SK-MEL-5 (cell line): Measurements from ENCODE around the gene PITX1. TPM values are rescaled to one million over a fixed set of nuclear protein-coding genes. Genes with fewer than 3 reads are reported as not detected.

Source experiments
- DNase-seq: peaks from one replicate; pipeline ENCODE4 v3.0.0-alpha.2; 2016; ENCODE audit warnings: low read depth, low spot score
- in situ Hi-C: cut with HindIII; loops from 2 replicates; pipeline ENCODE4 v1.10.0; 2016; ENCODE audit warnings: low sequenced_read_pairs, high pct_unique_total_duplicates, low pct_unique_long_range_greater_than_20kb
- total RNA-seq: library from RNA; depleted of rRNA; stranded (reverse); fragments of >200 nt; shearing (Covaris generic); gene quantifications from 2 replicates; pipeline ENCODE4 v1.2.3, GENCODE V29; 2014

Gene PITX1
- total RNA-seq, 1 experiment from 2014 or later = 0.18 TPM

DNA sequence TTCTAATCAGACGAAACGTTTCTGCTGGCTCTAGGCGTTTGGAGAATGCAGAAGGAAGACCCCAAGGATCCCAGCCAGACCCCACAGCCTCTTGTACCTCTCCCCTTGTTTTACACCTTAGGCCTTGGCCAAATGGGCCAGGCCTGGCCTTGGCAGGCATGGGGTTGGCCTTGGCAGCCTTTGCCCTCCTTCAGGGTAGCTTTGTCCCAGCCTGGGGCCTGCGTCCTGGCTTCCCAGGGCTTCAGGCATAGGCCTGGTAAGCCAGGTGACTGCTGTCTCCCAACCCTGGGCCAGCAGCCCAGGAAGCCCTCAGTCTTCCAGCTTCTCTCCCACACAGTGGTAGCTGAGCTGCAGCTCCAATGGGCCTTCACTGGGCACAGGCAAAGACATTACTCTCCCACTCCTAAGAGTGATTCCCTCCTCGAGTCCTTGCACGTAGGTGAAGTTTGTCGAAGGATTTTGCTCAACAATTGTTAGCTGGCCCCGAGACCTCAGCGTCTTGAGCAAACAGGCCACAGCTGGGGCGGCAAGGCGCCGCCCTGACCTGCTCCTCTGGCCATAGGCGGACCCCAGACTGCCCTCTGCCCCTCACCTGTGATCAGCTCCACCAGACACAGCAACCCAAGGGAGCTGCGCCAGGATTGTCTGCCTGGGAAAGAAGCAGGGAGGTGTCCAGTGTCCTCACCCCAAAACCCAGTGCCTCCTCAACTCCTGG, 1.1 kb upstream of the PITX1 start:
- in situ Hi-C loops = no loop called here
- no peak for DNase-seq

DNA sequence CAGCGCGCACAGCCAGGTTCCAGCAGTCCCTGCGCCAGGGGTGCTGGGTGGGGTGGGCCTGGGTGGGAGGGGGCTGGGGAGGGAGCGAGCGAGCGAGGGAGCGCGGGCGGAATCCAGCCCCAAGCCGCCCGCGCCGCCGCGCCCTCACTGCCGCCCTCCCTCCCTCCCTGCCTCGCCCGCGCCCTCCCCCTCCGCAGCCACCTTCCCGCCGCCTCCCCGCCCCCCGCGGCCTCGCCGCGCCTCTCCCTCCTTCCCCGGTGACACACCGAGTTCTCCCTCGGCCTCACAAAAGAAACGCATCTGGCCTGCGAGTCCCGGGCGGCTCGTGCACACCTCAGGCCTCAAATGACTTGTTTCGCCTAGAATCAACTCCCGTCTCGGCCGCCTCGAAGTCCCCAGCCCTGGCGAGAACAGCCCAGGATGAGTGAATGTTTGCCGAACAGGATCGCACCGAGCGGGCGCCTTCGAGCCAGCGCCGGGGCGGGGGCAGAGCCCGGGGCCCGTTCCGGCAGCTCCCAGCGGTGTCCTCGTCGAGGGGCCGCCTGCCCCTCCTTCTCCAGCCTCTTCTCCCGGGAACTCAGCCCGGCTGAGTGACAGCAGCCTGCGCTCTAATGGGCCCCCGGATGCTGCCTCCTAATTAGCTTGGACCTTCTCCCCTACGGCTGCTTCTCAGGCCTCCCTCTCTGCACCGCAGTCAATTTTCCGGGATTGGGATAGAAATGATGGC, 371 bp upstream of the PITX1 start:
- no peak for DNase-seq
- in situ Hi-C loops = no loop called here

DNA sequence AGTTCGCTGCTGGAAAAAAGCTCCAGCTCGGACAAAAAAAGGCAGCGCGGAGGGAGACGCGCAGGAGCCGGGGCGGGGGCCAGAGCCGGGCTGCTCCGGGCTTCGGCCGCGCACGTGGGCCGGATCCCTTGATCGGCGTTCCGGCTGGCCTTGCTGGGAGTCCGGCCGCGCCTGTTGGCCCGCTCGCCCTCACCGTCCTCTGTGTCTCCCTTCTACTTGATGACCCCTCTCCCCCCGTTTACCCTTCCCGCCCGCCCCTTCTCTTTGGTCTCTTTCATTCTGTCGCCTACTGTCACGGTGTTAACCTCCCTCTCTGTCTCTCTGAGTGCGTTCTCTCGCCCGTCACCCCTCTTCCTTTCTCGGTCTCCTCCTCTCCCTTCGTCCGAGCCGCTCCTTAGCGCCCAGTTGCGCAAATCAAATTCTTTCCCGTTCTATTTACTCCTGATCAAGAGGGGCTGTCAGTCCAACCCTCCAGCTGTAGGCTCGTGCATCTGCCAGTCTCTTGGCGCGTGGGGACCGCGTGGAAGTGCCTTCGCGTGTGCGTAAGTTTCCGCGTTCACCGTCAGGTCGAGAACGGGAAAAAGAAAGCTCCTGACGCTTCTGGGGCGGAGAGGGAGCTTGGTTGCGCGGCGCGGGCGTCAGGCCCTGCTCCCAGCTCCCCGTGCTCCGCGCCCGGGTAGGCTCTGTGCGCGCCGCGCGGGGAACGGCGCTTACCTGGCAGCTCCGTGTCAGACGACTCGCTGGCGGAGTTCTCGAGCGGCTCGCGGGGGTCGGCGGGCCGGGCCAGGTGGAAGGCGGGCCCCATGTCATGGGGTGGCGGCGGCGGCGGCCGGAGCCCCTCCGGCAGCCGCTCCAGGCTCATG, 798 bp downstream of the PITX1 start:
- DNase-seq = no peak
- in situ Hi-C loops = no loop called here

DNA sequence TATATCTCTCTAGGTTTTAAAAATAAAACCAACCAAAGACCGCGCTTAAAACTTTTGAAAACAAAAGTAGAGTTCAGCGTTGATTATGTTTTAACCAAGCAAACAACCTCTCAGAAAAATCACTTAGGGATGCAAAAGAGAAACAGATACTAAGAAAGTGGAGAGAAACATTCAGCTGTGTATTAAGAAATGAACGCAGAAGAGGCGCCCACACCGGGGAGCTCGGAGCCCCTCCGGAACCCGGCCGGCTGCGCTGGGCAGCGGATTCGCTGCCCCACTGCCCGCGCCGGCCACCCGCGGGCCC, 1.4 kb downstream of the PITX1 start:
- no peak for DNase-seq
- in situ Hi-C loops = no loop called here

DNA sequence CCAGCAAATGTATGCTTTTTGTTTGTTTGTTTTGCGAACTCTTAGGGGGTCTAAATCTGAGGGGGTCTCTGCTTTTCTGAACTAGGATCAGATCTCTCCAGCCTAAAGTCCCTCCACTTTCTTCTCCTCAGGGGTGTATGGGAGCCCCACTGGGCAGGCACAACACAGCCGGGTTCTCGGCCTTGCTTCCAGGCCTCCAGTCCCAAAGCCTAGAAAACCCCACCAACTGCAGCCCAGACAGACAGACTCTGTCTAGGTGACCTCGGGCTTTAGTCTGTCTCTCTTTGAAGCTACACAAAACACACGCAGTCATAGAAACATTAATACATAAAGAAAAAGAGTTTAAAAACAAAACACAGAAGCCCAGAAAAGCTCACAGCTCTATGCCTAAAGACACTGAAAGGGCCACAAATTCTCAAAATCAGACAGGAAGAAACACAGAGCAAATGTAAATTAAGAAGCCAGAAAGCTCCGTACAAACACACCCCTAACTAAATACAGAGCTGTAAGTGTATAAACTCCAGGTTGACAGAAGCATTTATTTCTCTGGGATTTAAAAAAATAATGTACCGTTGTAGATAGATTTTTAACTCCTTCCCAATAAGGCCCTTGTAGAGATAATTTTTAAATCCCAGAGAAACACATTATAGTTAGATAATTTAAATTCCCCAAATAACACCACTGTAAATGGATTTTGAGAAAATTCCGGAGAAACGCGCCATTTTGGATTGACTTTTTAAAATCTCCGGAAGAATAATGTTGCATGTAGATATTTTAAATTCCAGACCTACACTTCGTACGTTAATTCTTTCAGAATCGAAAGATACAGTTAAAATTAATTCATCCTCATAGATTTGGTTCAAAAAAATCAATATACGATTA, 2.0 kb downstream of the PITX1 start:
- DNase-seq = no peak
- in situ Hi-C loops = no loop called here

DNA sequence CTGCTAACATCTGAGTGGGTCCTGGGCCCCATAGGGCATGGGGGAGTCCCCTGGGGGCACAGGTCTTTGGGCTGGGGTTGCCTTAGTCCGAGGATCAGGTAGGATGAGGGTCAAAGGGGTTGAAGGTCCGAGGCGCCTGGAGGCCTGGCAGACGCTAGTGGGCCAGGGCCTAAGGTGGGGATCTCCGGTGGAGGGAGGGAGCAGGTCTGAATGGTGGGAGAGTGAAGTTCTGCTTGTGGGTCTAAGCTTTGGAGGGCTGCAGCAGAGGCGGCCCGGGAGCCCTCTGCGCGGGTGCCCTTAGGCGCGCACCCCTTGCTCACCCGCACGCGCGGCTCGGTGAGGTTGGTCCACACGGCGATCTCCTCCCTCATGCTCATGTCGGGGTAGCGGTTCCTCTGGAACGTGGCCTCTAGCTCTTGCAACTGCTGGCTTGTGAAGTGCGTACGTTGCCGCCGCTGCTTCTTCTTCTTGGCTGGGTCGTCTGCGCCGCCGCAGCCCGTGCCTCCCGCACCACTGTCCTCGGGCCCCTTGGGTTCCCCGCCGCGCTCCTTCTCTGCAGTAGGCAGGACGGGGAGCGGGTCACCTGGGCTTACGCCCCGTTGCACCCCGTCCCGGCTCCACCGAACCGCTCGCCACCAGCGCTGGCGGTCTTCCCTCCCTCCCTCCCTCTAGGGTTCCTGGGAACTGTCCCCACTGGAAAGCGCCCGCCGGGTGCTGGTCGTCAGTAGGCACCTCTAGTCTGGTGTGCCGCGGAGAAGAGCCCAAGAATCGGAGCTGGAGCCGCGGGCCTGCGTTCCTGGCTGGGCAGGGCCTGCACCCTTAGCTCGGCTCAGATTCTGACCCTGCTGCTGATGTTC, 2.8 kb downstream of the PITX1 start:
- no peak for DNase-seq
- in situ Hi-C loops = no loop called here

DNA sequence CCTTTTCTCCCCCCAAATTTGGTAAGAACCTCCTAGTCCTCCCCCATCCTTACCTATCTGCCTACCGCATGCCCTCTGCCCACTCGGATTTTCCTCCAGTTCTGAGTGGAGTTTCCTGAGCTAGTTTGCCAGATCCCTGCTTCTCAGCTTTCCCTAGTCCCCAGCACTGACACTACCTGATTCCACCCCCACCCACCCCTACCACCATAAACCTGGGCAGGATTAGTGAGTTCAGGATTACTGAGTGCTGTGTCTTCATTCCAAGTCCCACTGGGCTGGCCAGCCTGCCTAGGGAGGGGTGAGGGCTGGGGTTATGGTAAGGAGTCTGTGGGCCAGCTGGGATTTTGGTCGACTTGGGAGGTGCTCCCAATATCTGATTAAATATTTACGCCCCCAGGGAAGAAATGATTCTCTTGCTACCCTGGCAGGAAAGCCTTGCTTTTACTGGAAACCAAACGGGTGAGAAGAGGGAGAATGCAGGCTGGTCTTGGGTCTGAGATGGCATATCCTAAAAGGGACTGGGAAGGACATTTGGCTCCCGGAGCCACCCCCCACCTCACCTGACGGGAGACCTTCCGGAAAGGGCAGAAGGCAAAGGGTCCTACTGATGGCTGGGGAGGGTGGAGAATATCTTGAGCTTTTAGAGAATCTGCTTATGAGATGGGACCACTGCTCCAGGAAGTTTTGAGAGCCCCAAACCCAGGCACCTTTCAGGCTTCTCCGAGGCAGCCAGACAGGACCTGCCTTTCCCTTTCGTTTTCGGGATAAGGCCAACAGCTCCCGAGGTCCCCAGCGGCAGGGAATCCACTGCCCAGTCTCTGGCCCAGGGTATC, 3.7 kb downstream of the PITX1 start:
- in situ Hi-C loops = no loop called here
- no peak for DNase-seq

DNA sequence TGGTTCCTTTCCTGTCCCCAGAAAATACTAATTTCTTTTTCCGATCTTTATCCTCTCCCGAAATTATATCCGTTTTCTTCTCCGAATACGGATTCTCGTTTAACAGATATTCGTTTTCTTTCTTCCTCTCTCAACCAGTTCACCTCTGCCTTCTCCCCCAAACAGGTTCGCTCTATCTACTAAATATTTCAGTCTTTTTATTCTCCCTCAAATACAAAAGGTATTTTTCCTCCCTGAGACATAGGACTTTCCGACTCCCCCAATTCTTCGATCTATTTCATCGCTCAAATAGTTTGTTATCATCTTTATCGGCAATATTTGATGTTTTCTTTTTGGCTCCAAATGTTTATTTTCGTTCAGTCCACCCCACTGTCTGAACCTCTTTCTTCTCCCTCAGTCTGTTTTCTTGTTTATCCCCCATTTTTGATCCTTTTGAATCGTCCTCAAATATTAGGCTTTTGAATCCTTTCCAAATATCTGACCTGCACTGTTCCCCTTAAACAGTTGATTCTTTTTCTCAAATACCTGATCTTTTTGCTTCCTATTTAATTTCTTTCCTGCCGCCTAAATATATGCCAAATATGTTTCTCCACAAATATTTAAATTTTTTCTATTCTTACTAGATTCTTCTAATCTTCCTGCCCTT, 4.4 kb downstream of the PITX1 start:
- in situ Hi-C loops = no loop called here
- DNase-seq = no peak

DNA sequence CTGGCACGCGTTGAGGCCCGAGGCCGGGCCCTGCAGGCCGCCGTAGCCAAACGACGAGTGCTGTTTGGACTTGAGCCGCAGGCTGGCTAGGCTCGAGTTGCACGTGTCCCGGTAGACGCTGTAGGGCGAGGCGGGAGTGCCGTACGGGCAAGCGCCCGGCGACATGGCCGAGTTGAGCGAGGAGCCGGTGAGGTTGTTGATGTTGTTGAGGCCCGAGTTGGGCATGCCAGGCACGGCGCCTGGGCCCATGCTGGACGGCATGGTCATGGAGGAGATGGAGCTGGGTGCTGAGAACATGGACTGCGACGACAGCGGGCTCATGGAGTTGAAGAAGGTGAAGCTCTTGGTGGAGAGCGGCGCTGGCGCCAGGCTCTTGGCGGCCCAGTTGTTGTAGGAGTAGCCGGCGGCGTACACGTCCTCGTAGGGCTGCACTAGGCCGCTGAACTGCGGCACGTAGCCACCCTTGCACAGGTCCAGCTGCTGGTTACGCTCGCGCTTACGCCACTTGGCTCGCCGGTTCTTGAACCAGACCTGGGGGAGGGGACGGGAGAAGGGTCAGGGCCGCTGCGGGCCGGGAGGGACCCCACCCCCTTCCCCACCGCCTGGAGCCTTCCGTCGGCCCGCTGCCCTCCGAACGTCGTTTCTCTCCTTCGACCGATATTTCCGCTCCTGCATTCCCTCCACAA, 5.1 kb downstream of the PITX1 start:
- no peak for DNase-seq
- in situ Hi-C loops = no loop called here

DNA sequence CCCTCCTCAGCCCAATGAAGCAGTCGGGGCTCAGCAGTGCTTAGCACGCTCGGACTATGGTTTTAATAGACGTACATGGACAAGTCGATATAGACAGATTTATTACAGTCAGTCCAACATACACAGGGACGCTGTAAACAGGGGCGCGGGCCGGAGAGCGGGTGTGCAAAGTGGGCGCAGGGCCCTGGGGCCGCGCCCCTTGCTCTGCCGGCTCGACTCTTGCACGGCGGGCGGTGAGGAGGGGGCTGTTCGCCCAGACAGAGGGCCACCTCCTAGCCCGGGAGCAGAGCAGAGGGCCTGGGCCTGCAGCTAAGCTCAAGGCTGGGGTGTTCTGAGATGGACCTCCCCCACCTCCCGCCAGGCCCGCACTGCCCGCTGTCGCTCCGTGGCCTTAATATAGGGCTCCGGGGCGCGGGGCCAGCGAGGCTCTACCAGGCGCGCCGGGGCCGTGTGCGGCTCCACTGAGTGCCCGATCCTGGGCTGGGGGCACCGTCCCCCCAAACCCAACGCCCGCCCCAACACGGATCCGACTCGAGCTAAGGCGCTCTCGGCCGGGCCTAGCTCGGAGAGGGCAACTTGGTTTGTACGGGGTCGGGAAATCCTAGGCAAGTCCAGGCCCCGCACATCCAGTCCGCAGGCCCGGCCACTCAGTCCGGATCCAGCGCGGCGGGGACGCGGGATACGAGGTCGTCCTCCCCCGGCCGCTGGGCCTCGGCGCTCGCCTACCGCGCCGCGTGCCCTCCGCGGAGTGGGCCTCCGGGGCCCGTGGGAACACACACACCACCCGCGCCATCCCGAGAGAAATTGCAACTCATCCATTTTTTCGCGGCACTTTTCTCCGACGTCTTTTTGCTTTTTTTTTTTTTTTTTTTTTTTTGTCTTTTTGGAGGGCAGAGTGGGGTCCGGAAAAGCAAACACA, 6.1 kb downstream of the PITX1 start:
- in situ Hi-C loops = no loop called here

DNA sequence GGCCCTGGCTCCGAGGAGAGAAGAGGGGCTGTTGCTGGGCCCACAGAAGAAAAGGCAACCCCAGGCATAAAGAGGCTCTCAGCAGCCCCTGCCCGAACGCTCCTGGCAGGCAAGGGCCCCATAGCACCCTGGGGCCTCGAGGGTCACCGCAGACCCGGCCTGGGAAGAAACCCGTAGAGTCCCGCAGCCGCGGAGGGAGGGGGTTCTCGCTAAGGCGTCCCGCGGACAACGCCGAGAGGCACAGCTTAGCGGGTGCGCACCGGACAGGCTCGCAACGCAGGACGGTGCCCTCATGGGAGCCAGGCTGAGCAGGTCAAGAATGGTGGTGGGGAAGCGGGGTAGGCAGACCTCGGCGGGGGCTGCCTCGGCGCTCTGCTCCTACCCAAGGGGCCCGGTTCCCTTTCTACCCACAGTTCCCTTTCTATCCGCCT, 6.7 kb downstream of the PITX1 start:
- no peak for DNase-seq
- in situ Hi-C loops = no loop called here

More for the DNA sequence above, 6.1 kb downstream of the PITX1 start:
- no peak for DNase-seq

DNA sequence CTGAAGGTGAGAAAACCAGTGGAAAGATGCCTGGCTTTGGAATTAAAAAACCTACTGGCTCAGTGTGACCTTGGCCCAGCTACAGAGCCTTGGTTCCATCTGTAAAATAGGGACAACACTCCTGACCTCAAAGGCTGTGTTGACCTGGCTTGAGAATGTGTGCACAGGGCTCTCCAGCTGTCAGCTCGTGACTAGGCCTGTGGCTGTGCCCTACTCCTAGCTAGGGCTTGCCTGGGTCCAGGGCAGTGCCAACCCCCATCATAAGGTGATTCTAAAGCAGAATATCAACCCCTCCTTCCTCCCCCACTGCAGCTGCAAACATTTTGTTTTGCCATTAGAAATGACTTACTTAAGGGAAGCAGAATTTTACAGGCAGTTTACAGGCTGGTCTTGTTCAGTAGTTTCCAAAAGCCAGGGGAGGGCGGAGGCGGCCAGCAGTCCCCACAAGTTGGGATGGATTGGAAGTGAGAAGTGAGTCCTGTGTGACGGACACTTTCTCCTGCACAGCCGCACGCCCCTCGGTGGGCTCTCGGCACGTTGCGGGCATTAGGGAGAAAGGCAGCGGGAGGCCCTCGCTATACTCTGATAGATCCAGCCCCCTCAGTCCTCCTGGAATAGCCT, 7.3 kb downstream of the PITX1 start:
- in situ Hi-C loops = no loop called here

DNA sequence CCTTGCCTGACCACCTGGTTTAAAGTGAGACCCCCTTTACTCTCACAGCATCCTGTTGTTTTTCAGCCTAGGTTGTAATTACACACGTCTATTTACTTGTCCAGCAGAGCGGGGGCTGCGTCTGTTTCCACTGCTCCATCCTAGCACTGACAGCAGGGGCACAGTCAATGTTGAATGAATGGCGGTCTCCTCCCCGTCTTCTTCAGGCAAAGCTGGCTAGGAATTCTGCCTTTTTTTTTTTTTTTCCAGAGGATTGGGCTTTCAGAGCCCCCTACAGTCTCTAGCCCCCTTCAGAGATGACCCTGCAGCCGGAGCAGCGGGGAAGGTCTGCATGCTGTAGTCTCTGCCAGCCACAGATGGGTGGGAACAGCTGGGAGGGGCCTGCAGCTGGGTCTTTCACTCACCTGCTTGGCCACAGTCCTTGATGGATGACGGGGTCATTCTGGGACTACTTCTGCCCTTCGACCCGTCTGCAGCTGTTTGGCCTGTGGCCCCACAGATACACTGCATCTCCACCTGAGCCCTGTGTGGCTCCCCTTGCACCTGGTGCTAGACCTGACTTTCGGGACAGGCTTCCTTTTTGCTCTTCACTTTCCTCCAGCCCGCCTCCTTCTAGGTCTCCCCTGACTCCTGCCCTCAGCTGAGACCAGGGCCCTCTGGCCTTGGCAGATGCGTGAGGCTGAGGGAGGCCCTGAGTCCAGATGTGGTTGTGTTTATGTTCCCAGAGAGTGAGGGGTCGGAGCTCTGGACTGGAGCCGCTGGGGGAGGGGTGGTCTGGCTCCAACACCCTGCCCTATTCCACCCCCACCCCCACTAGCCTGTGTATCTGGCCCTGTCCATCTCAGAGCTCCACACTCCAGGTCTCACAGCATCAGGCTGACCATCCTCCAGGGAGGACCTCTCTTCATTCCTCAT, 8.0 kb downstream of the PITX1 start:
- in situ Hi-C loops = no loop called here
- DNase-seq = no peak

More for the DNA sequence above, 7.3 kb downstream of the PITX1 start:
- no peak for DNase-seq
